K562 (cell line): Measurements from ENCODE around the gene ADGRD1. TPM values are rescaled to one million over a fixed set of nuclear protein-coding genes. Genes with fewer than 3 reads are reported as not detected.

Experiments
- BRCA1 ChIP-seq, 2 experiments: fragments of 450-650 bp in 1 of 2; sonication (generic) in 1 of 2; formaldehyde crosslinking in 1 of 2; IDR thresholded peaks; 2 replicates each; pipeline versions ENCODE4 v1.5.0 to v1.6.1; 2017 to 2020; ENCODE audit warnings: mild to moderate bottlenecking in 1 of 2, missing genetic modification reagents in 1 of 2
- ESRRA ChIP-seq: fragments of 450-650 bp; IDR thresholded peaks from 2 replicates; pipeline ENCODE4 v1.6.1; 2014; ENCODE audit warnings: low read depth, mild to moderate bottlenecking, moderate library complexity, borderline replicate concordance
- GABPB2 ChIP-seq: fragments of 250-450 bp; sonication (Bioruptor Pico); conservative IDR thresholded peaks from 2 replicates; pipeline ENCODE4 v1.5.1; 2021; ENCODE audit warnings: mild to moderate bottlenecking
- HMBOX1 ChIP-seq: sonication (generic); IDR thresholded peaks from 2 replicates; pipeline ENCODE4 v1.6.1; 2016
- HNRNPL ChIP-seq: fragments of 200-400 bp; formaldehyde crosslinking; IDR thresholded peaks from 2 replicates; pipeline ENCODE4 v1.6.1; 2017; ENCODE audit warnings: low read depth, mild to moderate bottlenecking, low read length
- HSF4 ChIP-seq: fragments of 250-450 bp; sonication (Bioruptor Pico); IDR thresholded peaks from 2 replicates; pipeline ENCODE4 v2.1.2; 2022; ENCODE audit warnings: mild to moderate bottlenecking, moderate library complexity, borderline replicate concordance
- RBFOX2 ChIP-seq: fragments of 200-400 bp; formaldehyde crosslinking; IDR thresholded peaks from 2 replicates; pipeline ENCODE4 v1.6.1; 2017; ENCODE audit warnings: low read depth, mild to moderate bottlenecking, low read length, moderate library complexity
- RUNX1 ChIP-seq: sonication (generic); IDR thresholded peaks from 2 replicates; pipeline ENCODE4 v1.6.1; 2016; ENCODE audit warnings: antibody characterized with exemption, low read depth
- SMARCA5 ChIP-seq: fragments of 450-650 bp; IDR thresholded peaks from 2 replicates; pipeline ENCODE4 v1.6.1; 2016
- THRAP3 ChIP-seq: fragments of 450-650 bp; IDR thresholded peaks from 2 replicates; pipeline ENCODE4 v1.6.1; 2016; ENCODE audit warnings: mild to moderate bottlenecking, inconsistent platforms, borderline replicate concordance
- TRIM28 ChIP-seq: fragments of 450-650 bp; IDR thresholded peaks from 2 replicates; pipeline ENCODE4 v1.6.1; 2017
- UBTF ChIP-seq, 2 experiments: IDR thresholded peaks; 2 replicates each; pipeline ENCODE4 v1.6.1; 2012; ENCODE audit warnings: improper control_type of control experiment in 2 of 2, low read depth in 2 of 2, low read length in 2 of 2, borderline replicate concordance in 1 of 2
- XRCC3 ChIP-seq: fragments of 450-650 bp; IDR thresholded peaks from 2 replicates; pipeline ENCODE4 v1.6.1; 2017; ENCODE audit warnings: mild to moderate bottlenecking, moderate library complexity
- ZBED1 ChIP-seq: IDR thresholded peaks from 2 replicates; pipeline ENCODE4 v1.6.1; 2014
- ZFP1 ChIP-seq: fragments of 450-650 bp; formaldehyde crosslinking; IDR thresholded peaks from 2 replicates; pipeline ENCODE4 v1.4.0; 2020; ENCODE audit warnings: mild to moderate bottlenecking, mixed read lengths
- ZKSCAN8 ChIP-seq: fragments of 200-800 bp; sonication (Bioruptor generic); IDR thresholded peaks from 2 replicates; pipeline ENCODE4 v1.6.1; 2016; ENCODE audit warnings: missing genetic modification characterization, missing compliant biosample characterization
- ZNF232 ChIP-seq: sonication (generic); formaldehyde crosslinking; IDR thresholded peaks from 2 replicates; pipeline ENCODE4 v1.8.0; 2022; ENCODE audit warnings: mild to moderate bottlenecking, missing genetic modification reagents
- ZNF24 ChIP-seq: fragments of 450-650 bp; IDR thresholded peaks from 2 replicates; pipeline ENCODE4 v1.6.1; 2016
- ZNF589 ChIP-seq: fragments of 200-800 bp; sonication (Bioruptor generic); IDR thresholded peaks from 2 replicates; pipeline ENCODE4 v1.6.1; 2016; ENCODE audit warnings: low read depth, missing genetic modification characterization, missing compliant biosample characterization
- ZNF707 ChIP-seq: fragments of 250-450 bp; sonication (Bioruptor Pico); conservative IDR thresholded peaks from 2 replicates; pipeline ENCODE4 v1.8.0; 2022; ENCODE audit warnings: inconsistent platforms, mild to moderate bottlenecking, moderate library complexity
- ZNF717 ChIP-seq: fragments of 250-450 bp; sonication (Bioruptor Pico); IDR thresholded peaks from 2 replicates; pipeline ENCODE4 v1.5.0; 2021
- polyA plus RNA-seq, 8 experiments: library from polyadenylated mRNA; depleted of rRNA in 4 of 8; stranded (reverse) in 5 of 8; unstranded in 3 of 8; fragments of >200 nt; fragmentation: Nextera tagmentation in 2 of 8; fragmentation: Illumina TruSeq in 1 of 8; extraction: Ambion mirVana in 2 of 8; extraction: Trizol in 1 of 8; gene quantifications; 2 replicates each; pipeline versions ENCODE4 v1.2.1 to v1.2.3, GENCODE V29; 2011 to 2014; ENCODE audit warnings: inconsistent platforms in 1 of 8, missing spikeins in 1 of 8
- total RNA-seq, 7 experiments: library from RNA; depleted of rRNA in 6 of 7; stranded (reverse); fragments of >200 nt in 6 of 7; fragmentation: Illumina TruSeq in 2 of 7; extraction: Trizol in 2 of 7; gene quantifications; 2 replicates each; pipeline versions ENCODE4 v1.2.1 to v1.2.3, GENCODE V29; 2011 to 2021; ENCODE audit warnings: low replicate concordance in 1 of 7
- TF ChIP-seq, protein P1 (sequence below): fragments of 250-450 bp; sonication (Bioruptor Pico); IDR thresholded peaks from 2 replicates; pipeline ENCODE4 v1.5.1; 2021; ENCODE audit warnings: mild to moderate bottlenecking
- TF ChIP-seq, protein P2 (sequence below): fragments of 450-650 bp; formaldehyde crosslinking; IDR thresholded peaks from 2 replicates; pipeline ENCODE4 v1.4.0; 2020; ENCODE audit warnings: mild to moderate bottlenecking, mixed read lengths

Gene ADGRD1
- total and polyA plus RNA-seq, 9 of the 15 experiments (the other 6 are each of a cell fraction or from before 2014, with no cell fraction given): 1.7 to 11.7 (median 3.3) TPM

DNA sequence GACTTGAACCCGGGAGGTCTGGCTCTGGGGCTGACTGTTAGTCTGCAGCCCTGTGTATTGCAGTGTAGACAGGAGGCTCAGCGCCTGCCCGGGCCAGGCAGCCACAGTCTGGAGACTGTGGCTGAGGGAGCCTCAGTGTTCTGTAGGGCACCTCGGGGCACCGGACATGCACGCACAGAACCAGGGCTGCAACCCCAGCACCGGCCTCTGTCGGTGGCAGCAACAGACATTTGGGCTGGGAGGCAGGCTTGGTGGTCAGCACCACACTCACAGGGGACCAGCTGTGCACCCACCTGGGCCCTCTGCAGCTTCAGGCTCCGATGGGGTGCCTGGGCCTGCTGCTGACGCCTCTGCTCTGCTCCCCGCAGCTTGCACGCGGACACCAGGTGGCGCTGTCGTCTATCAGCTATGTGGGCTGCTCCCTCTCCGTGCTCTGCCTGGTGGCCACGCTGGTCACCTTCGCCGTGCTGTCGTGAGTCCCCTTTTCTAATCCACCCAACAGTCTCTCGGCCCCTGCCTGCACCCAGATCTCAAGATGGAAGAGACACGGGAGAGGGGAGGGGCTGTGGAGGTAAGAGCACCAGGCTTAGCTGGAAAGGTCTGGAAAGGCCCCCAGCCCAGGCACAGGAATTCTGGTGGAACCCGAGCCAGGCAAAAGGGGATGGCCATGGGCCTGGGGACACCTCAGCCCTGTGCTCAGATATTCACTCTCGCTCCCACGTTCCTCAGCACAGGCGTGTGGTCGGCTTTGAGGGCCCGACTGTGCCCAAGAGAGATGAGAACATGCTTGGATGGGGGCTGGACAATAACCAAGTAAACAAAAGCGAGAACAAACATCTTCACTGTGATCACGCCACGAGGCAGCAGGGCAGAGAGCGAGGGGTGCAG is 151.0 kb downstream of the ADGRD1 start (continued):
- TF ChIP-seq SMARCA5 (no peak), XRCC3 (no peak), HSF4 (CRISPR knock-in tag) (no peak), TRIM28 (no peak), BRCA1 (IDR thresholded peaks at IDR 0.05) (no peak), BRCA1 (CRISPR knock-in tag; IDR thresholded peaks at IDR 0.05) (no peak), THRAP3 (no peak), RUNX1 (no peak), ZNF232 (CRISPR knock-in tag) (no peak), ZNF717 (CRISPR knock-in tag) (no peak), ZNF707 (no peak), ZBED1 (no peak), ESRRA (no peak; the same call in 1 of the 2 replicates), ZNF24 (no peak), GABPB2 (CRISPR knock-in tag) (no peak), HMBOX1 (no peak), ZKSCAN8 (CRISPR knock-in tag) (no peak), HNRNPL (no peak), ZFP1 (CRISPR knock-in tag) (no peak), UBTF (IDR thresholded peaks at IDR 0.05; ENCODE audit: borderline replicate concordance in 1 of 2, low read depth in 2 of 2, low read length in 2 of 2) (0 out of 4 replicates have a peak, but pooled peaks of 1 of the 2 experiments have one; percentile 38), RBFOX2 (no peak), ZNF589 (CRISPR knock-in tag) (no peak)
- TF ChIP-seq, protein P1, sequence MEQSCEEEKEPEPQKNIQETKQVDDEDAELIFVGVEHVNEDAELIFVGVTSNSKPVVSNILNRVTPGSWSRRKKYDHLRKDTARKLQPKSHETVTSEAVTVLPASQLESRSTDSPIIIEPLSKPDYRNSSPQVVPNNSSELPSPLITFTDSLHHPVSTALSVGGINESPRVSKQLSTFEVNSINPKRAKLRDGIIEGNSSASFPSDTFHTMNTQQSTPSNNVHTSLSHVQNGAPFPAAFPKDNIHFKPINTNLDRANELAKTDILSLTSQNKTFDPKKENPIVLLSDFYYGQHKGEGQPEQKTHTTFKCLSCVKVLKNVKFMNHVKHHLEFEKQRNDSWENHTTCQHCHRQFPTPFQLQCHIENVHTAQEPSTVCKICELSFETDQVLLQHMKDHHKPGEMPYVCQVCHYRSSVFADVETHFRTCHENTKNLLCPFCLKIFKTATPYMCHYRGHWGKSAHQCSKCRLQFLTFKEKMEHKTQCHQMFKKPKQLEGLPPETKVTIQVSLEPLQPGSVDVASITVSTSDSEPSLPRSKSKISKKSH (CRISPR knock-in tag): no peak
- TF ChIP-seq, protein P2, sequence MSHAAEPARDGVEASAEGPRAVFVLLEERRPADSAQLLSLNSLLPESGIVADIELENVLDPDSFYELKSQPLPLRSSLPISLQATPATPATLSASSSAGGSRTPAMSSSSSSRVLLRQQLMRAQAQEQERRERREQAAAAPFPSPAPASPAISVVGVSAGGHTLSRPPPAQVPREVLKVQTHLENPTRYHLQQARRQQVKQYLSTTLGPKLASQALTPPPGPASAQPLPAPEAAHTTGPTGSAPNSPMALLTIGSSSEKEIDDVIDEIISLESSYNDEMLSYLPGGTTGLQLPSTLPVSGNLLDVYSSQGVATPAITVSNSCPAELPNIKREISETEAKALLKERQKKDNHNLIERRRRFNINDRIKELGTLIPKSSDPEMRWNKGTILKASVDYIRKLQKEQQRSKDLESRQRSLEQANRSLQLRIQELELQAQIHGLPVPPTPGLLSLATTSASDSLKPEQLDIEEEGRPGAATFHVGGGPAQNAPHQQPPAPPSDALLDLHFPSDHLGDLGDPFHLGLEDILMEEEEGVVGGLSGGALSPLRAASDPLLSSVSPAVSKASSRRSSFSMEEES (CRISPR knock-in tag): no peak
